Keratinocyte (primary cell): ENCODE data around the gene CNTNAP2.

Experiments
- EZH2 ChIP-seq: IDR thresholded peaks from one replicate; pipeline ENCODE4 v1.6.1; 2012; ENCODE audit warnings: inconsistent platforms, mild to moderate bottlenecking, low read length, moderate library complexity
- TF ChIP-seq, protein P1 (sequence below), 3 experiments: IDR thresholded peaks in 1 of 3; conservative IDR thresholded peaks in 1 of 3; optimal IDR thresholded peaks in 1 of 3; 2 replicates in 2 of 3; 3 replicates in 1 of 3; pipeline versions ENCODE3 to v1.5.1; 2011; ENCODE audit warnings: low read length in 3 of 3, mild to moderate bottlenecking in 3 of 3, moderate library complexity in 2 of 3, control low read depth in 1 of 3, inconsistent platforms in 1 of 3; ENCODE audit not compliant: insufficient read depth in 2 of 3; ENCODE audit errors: extremely low read depth in 1 of 3

DNA sequence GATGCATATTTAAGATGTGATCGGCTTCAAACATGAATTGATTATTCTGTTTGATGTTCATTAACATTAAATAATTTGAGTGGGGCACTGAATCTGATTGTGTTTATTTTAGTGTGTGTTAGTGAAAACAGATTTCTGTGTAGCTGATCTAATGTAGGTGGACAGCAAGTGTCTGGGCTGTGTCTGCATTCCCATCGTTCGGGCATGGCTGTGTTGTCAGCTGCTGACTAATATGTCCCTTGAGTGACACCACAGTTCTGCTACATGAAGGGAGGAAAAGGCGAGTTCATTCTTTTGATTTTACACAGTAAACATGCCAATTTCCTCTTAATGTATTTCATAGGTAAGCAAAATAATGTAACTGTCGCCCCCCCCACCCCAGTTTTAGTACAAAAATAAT lies 203.0 kb downstream of the CNTNAP2 start:
- no peak for TF ChIP-seq EZH2
- TF ChIP-seq, protein P1, sequence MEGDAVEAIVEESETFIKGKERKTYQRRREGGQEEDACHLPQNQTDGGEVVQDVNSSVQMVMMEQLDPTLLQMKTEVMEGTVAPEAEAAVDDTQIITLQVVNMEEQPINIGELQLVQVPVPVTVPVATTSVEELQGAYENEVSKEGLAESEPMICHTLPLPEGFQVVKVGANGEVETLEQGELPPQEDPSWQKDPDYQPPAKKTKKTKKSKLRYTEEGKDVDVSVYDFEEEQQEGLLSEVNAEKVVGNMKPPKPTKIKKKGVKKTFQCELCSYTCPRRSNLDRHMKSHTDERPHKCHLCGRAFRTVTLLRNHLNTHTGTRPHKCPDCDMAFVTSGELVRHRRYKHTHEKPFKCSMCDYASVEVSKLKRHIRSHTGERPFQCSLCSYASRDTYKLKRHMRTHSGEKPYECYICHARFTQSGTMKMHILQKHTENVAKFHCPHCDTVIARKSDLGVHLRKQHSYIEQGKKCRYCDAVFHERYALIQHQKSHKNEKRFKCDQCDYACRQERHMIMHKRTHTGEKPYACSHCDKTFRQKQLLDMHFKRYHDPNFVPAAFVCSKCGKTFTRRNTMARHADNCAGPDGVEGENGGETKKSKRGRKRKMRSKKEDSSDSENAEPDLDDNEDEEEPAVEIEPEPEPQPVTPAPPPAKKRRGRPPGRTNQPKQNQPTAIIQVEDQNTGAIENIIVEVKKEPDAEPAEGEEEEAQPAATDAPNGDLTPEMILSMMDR (optimal IDR thresholded peaks at IDR 0.05 in 1 of 3, IDR thresholded peaks at IDR 0.05 in 1 of 3, conservative IDR thresholded peaks at IDR 0.05 in 1 of 3; ENCODE audit: extremely low read depth in 1 of 3, insufficient read depth in 2 of 3, low read length in 3 of 3), result no peak
